Measurements from ENCODE around the gene REXO4. TPM values are rescaled to one million over a fixed set of nuclear protein-coding genes. Genes with fewer than 3 reads are reported as not detected.

REXO4 gene
- polyA plus RNA-seq, 1 donor from 2014 or later: 16.1 TPM

DNA sequence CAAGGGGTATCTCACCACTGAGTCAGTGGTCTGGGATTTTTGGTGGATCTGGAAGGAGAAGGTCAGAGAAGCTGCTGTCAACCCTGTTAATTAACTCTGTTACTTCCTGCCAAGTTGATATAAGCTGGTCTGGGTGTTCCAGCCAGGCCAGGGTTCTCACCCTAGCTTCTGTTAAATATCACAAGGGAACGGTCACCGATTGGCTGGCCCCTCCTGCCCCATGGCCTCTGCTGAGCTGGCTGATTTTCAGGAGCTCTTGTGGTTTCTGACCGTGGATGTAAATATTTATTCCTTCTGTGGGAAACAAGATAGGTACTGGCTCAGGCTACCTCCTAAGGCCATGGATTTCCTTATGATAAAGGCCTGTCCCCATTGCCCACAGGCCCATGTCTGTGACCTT lies 5.4 kb upstream of the REXO4 start:
- H3K79me2 ChIP-seq (replicated peaks; ENCODE audit: insufficient read depth, low read length): no peaks in the 10 kb centered on the region
- no peak overlapping the region for H3K27ac ChIP-seq (ENCODE audit: low read length)
- no peaks in the 10 kb centered on the region for H4K20me1 ChIP-seq (ENCODE audit: insufficient read depth)
- TF ChIP-seq EP300 (conservative IDR thresholded peaks at IDR 0.05; ENCODE audit: poor library complexity, severe bottlenecking) (no peak), TAF1 (IDR thresholded peaks at IDR 0.05; ENCODE audit: low read depth) (no peak), SMC3 (conservative IDR thresholded peaks at IDR 0.05; ENCODE audit: poor library complexity) (no peak), MXI1 (conservative IDR thresholded peaks at IDR 0.05; ENCODE audit: poor library complexity, severe bottlenecking) (no peak), POLR2AphosphoS5 (IDR thresholded peaks at IDR 0.05) (no peak), RAD21 (conservative IDR thresholded peaks at IDR 0.05) (no peak), EZH2 (IDR thresholded peaks at IDR 0.05; ENCODE audit: borderline replicate concordance, insufficient read depth, low read length, poor library complexity, severe bottlenecking) (no peak)
- TF ChIP-seq, protein P1, sequence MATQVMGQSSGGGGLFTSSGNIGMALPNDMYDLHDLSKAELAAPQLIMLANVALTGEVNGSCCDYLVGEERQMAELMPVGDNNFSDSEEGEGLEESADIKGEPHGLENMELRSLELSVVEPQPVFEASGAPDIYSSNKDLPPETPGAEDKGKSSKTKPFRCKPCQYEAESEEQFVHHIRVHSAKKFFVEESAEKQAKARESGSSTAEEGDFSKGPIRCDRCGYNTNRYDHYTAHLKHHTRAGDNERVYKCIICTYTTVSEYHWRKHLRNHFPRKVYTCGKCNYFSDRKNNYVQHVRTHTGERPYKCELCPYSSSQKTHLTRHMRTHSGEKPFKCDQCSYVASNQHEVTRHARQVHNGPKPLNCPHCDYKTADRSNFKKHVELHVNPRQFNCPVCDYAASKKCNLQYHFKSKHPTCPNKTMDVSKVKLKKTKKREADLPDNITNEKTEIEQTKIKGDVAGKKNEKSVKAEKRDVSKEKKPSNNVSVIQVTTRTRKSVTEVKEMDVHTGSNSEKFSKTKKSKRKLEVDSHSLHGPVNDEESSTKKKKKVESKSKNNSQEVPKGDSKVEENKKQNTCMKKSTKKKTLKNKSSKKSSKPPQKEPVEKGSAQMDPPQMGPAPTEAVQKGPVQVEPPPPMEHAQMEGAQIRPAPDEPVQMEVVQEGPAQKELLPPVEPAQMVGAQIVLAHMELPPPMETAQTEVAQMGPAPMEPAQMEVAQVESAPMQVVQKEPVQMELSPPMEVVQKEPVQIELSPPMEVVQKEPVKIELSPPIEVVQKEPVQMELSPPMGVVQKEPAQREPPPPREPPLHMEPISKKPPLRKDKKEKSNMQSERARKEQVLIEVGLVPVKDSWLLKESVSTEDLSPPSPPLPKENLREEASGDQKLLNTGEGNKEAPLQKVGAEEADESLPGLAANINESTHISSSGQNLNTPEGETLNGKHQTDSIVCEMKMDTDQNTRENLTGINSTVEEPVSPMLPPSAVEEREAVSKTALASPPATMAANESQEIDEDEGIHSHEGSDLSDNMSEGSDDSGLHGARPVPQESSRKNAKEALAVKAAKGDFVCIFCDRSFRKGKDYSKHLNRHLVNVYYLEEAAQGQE (IDR thresholded peaks at IDR 0.05; ENCODE audit: borderline replicate concordance): no peak
- TF ChIP-seq, protein P2, sequence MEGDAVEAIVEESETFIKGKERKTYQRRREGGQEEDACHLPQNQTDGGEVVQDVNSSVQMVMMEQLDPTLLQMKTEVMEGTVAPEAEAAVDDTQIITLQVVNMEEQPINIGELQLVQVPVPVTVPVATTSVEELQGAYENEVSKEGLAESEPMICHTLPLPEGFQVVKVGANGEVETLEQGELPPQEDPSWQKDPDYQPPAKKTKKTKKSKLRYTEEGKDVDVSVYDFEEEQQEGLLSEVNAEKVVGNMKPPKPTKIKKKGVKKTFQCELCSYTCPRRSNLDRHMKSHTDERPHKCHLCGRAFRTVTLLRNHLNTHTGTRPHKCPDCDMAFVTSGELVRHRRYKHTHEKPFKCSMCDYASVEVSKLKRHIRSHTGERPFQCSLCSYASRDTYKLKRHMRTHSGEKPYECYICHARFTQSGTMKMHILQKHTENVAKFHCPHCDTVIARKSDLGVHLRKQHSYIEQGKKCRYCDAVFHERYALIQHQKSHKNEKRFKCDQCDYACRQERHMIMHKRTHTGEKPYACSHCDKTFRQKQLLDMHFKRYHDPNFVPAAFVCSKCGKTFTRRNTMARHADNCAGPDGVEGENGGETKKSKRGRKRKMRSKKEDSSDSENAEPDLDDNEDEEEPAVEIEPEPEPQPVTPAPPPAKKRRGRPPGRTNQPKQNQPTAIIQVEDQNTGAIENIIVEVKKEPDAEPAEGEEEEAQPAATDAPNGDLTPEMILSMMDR (IDR thresholded peaks at IDR 0.05; ENCODE audit: poor library complexity, severe bottlenecking): no peak
- H3K27me3 ChIP-seq (ENCODE audit: insufficient read depth, low read depth, low read length): peaks cover 9% of the 10 kb centered on the region
- no peaks in the 10 kb centered on the region for H3K9me2 ChIP-seq (ENCODE audit: insufficient read depth, low read length)
- no peak overlapping the region for H3K9ac ChIP-seq (ENCODE audit: low read length)
- no peaks in the 10 kb centered on the region for H3F3A ChIP-seq (ENCODE audit: insufficient read depth, low read length, poor library complexity, severe bottlenecking)
- no peaks in the 10 kb centered on the region for H3K36me3 ChIP-seq (ENCODE audit: insufficient read depth, low read length)
- H2AFZ ChIP-seq (ENCODE audit: low read depth, low read length): no peak overlapping the region
- no peak overlapping the region for H3K4me2 ChIP-seq (ENCODE audit: low read length)
- no peak overlapping the region for H3K4me3 ChIP-seq (ENCODE audit: low read length)
- peaks cover 10% of the 10 kb centered on the region for H3K9me3 ChIP-seq (ENCODE audit: low read length)

DNA sequence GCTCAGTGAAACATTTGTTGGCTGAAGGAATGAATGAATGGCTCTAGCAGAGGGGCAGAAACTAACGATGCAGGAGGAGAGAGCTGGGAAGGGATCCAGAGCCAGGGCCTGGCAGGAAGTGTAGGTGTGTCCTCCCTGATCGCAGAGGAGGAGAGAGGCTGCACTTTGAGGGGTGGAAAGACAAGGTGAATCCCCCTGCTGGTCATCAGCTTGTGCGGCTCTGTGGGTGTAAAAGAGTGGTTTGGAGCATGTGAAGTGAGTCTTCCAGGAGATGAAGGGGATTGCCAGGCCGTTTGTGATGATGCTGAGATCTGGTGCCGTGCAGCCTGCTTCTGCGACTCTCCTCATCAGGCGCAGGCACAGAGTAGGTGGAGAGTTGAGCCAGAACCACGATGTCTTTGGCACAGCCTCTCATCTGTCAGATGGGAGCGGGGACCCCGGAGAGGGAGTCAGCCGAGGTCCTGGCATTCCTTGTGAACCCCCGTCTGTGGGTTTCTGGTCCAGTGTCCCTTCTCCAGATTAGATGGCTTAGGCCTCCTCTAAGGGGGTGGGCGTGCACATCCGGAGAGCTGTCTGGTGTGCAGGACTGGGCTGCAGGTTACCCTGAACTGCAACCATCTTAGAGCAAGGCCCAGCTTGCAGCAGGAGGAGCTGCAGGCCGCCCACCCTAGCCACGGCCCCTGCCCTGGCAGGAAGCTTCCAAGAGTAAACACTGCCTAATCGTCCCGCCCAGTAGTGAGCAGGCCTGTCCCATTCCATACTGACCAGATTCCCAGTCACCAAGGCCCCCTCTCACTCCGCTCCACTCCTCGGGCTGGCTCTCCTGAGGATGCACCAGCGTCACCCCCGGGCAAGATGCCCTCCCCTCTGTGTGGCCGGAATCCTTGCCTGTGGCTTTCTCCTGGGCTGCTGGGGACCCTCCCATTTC lies 4.1 kb upstream of the REXO4 start, which contains the start of gene ADAMTS13:
TSS of gene ADAMTS13 (plus strand) at position 753 of the 928 bp plus-strand sequence. CDS start at position 830, 77 bp downstream.
- Histone ChIP-seq H3K36me3 (ENCODE audit: insufficient read depth, low read length) (no peaks in the 10 kb centered on the region), H4K20me1 (ENCODE audit: insufficient read depth) (no peaks in the 10 kb centered on the region), H3K9me2 (ENCODE audit: insufficient read depth, low read length) (no peaks in the 10 kb centered on the region), H3K27me3 (ENCODE audit: insufficient read depth, low read depth, low read length) (no peaks in the 10 kb centered on the region), H3F3A (ENCODE audit: insufficient read depth, low read length, poor library complexity, severe bottlenecking) (no peaks in the 10 kb centered on the region), H3K27ac (ENCODE audit: low read length) (no peak within 1 kb of the TSS), H3K9me3 (ENCODE audit: low read length) (no peaks in the 10 kb centered on the region), H3K4me2 (ENCODE audit: low read length) (no peak within 1 kb of the TSS), H3K79me2 (replicated peaks; ENCODE audit: insufficient read depth, low read length) (peaks cover 6% of the 10 kb centered on the region), H2AFZ (ENCODE audit: low read depth, low read length) (no peak within 1 kb of the TSS), H3K4me3 (ENCODE audit: low read length) (no peak within 1 kb of the TSS), H3K9ac (ENCODE audit: low read length) (no peak within 1 kb of the TSS)
- TF ChIP-seq POLR2AphosphoS5 (IDR thresholded peaks at IDR 0.05): no peak
- TF ChIP-seq RAD21 (conservative IDR thresholded peaks at IDR 0.05): no peak
- no peak for TF ChIP-seq TAF1 (IDR thresholded peaks at IDR 0.05; ENCODE audit: low read depth)
- TF ChIP-seq EZH2 (IDR thresholded peaks at IDR 0.05; ENCODE audit: borderline replicate concordance, insufficient read depth, low read length, poor library complexity, severe bottlenecking): no peak
- TF ChIP-seq, protein P1 (IDR thresholded peaks at IDR 0.05; ENCODE audit: borderline replicate concordance): no peak
- no peak for TF ChIP-seq MXI1 (conservative IDR thresholded peaks at IDR 0.05; ENCODE audit: poor library complexity, severe bottlenecking)
- no peak for TF ChIP-seq EP300 (conservative IDR thresholded peaks at IDR 0.05; ENCODE audit: poor library complexity, severe bottlenecking)
- TF ChIP-seq, protein P2 (IDR thresholded peaks at IDR 0.05; ENCODE audit: poor library complexity, severe bottlenecking): no peak
- TF ChIP-seq SMC3 (conservative IDR thresholded peaks at IDR 0.05; ENCODE audit: poor library complexity): no peak

All from neural cell (in vitro differentiated cells).